Activated T-cell treated with anti-CD3 and anti-CD28 coated beads for 4 hours (primary cell): ENCODE measurements around the gene MAP3K20.
"Not testable (repeated sequence)": the region's sequence is repeated elsewhere in the genome, so short reads cannot be mapped to it uniquely, and the experiment has no call there.

ENCODE experiments used
- DNase-seq: peaks from one replicate; pipeline ENCODE4 v3.0.0-alpha.2; 2020

MAP3K20 gene

GRCh38 chr2:173238831-173239230 lies 163.2 kb downstream of the MAP3K20 start:
- no peak for DNase-seq

- DNase-seq: no peak
Measured at GRCh38 chr2:173239644-173240043, 164.0 kb downstream of the MAP3K20 start.

GRCh38 chr2:173240083-173240482 lies 164.4 kb downstream of the MAP3K20 start:
- DNase-seq: no peak

GRCh38 chr2:173241643-173242042 lies 166.0 kb downstream of the MAP3K20 start:
- no peak for DNase-seq

- DNase-seq: no peak
Measured at GRCh38 chr2:173247156-173247555, 171.5 kb downstream of the MAP3K20 start.

- DNase-seq: no peak
Measured at GRCh38 chr2:173248381-173248780, 172.7 kb downstream of the MAP3K20 start.

- DNase-seq: no peak
Measured at GRCh38 chr2:173249661-173250641, 174.3 kb downstream of the MAP3K20 start.

GRCh38 chr2:173251225-173251624 lies 175.6 kb downstream of the MAP3K20 start:
- DNase-seq: no peak

- no peak for DNase-seq
Measured at GRCh38 chr2:173252581-173252980, 176.9 kb downstream of the MAP3K20 start.

- DNase-seq: no peak
Measured at GRCh38 chr2:173254659-173255058, 179.0 kb downstream of the MAP3K20 start.

GRCh38 chr2:173258701-173259100 lies 183.1 kb downstream of the MAP3K20 start:
- DNase-seq: no peak

GRCh38 chr2:173262356-173262755 lies 186.7 kb downstream of the MAP3K20 start:
- DNase-seq: not testable (repeated sequence)

- DNase-seq: no peak
Measured at GRCh38 chr2:173264151-173264550, 188.5 kb downstream of the MAP3K20 start.

GRCh38 chr2:173264603-173265366 lies 189.1 kb downstream of the MAP3K20 start:
- DNase-seq: no peak

GRCh38 chr2:173271135-173271534 lies 195.5 kb downstream of the MAP3K20 start:
- DNase-seq: no peak

- DNase-seq: no peak
Measured at GRCh38 chr2:173271825-173272224, 196.2 kb downstream of the MAP3K20 start.

- no peak for DNase-seq
Measured at GRCh38 chr2:173272849-173273248, 197.2 kb downstream of the MAP3K20 start.

- DNase-seq: no peak
Measured at GRCh38 chr2:173278794-173279526, 203.3 kb downstream of the MAP3K20 start.

GRCh38 chr2:173279527-173279868 lies 203.9 kb downstream of the MAP3K20 start:
- no peak for DNase-seq

- DNase-seq: no peak
Measured at GRCh38 chr2:173280853-173281252, 205.2 kb downstream of the MAP3K20 start.

GRCh38 chr2:173281898-173282297 lies 206.3 kb downstream of the MAP3K20 start:
- not testable (repeated sequence) for DNase-seq

- no peak for DNase-seq
Measured at GRCh38 chr2:173282795-173283545, 207.3 kb downstream of the MAP3K20 start.
